HG02623 (cell line): ENCODE data around the gene WDR73.

Experiments used
- ATAC-seq: cut with Tn5 transposase; IDR thresholded peaks from one replicate; pipeline ENCODE4 v1.9.1; 2021; ENCODE audit warnings: moderate library complexity; ENCODE audit not compliant: unreplicated experiment

WDR73 gene

DNA sequence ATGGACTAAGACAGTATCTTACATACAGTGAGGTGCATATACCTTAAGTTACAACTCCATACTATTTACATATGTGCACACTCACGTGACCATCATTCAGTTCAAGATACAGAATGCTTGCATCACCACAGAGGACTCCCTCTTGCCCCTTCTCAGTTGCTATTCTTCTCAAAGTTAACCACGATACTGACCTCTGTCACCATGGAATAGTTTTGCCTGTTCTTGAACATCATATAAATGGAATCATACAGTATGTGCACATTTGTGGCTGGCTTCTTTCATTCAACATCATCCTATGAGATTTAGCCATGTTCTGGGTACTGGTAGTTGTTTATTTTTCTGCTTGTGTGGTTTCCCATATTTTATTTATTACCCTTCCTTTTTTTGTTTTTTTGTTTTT is 63.7 kb downstream of the WDR73 start:
- no peak for ATAC-seq
